Measurements from ENCODE around the gene NTM. TPM values are rescaled to one million over a fixed set of nuclear protein-coding genes. Genes with fewer than 3 reads are reported as not detected.

The NTM gene
- total and polyA plus RNA-seq, 2 donors (not counting 3 experiments of a cell fraction or from before 2014, with no cell fraction given) = 1.00 to 1.1 TPM

DNA sequence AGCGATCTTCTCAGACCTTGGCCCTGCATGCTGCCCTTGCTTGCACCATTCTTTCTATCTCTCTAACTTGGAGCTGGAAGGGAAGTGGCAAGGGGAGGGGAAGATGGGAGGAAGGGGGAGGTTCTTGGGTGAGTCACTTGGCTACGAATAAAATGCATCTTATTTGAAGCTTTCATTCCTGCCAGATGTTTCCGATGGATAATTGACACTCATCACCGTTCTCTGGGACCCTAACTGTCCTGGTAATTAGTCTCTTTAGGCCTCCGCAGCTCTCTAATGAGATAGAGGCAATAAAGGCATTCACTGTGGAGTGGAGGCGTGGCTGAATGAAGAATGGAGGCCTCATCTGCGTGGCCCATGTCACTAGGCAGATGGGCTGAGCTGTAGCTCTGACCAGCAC lies 960.1 kb downstream of the NTM start:
- Histone ChIP-seq H3K9me3 (replicated peaks; ENCODE audit: control insufficient read depth, insufficient read depth, low read length) (peaks cover 5% of the 10 kb centered on the region), H4K20me1 (replicated peaks; ENCODE audit: control insufficient read depth, extremely low read depth, insufficient read depth, low read length) (no peaks in the 10 kb centered on the region), H3K27ac (ENCODE audit: insufficient read depth, low read depth, low read length) (no peak overlapping the region), H3K9me1 (replicated peaks; ENCODE audit: control insufficient read depth, extremely low read depth, insufficient read depth, low read length) (no peaks in the 10 kb centered on the region), H3K4me3 (replicated peaks in 1 of 3; ENCODE audit: insufficient read depth in 1 of 3, low read depth in 1 of 3, low read length in 3 of 3) (no peak overlapping the region), H3K36me3 (ENCODE audit: control insufficient read depth in 2 of 2, extremely low read depth in 1 of 2, insufficient read depth in 2 of 2, low read length in 2 of 2) (no peaks in the 10 kb centered on the region), H3K4me2 (ENCODE audit: insufficient read depth, low read length) (no peak overlapping the region), H3K4me1 (ENCODE audit: control insufficient read depth, extremely low read depth, insufficient read depth, low read length) (no peaks in the 10 kb centered on the region), H3K27me3 (ENCODE audit: control insufficient read depth in 2 of 2, insufficient read depth in 2 of 2, low read length in 2 of 2) (no peaks in the 10 kb centered on the region), H3K9ac (replicated peaks; ENCODE audit: extremely low read depth, insufficient read depth, low read length) (no peak overlapping the region), H2AFZ (ENCODE audit: low read depth, low read length) (no peak overlapping the region), H3K79me2 (ENCODE audit: control insufficient read depth, insufficient read depth, low read length) (no peaks in the 10 kb centered on the region)
- DNase-seq (ENCODE audit: low read depth, low spot score) = no peak
- no peak for FAIRE-seq
- dilution Hi-C loops (cut with MboI; ENCODE audit: extremely low pct_ligation_motif_present, low sequenced_read_pairs) = no loop called here
- no TSS peak for BruUV-seq (replicated peaks)
- ChIA-PET CTCF (no interaction called here), POLR2A (no interaction called here)
- TF ChIP-seq FOS (IDR thresholded peaks at IDR 0.05; ENCODE audit: borderline replicate concordance, insufficient read depth, low read length) = peak; percentile 5
- no peak for TF ChIP-seq POLR2AphosphoS5 (IDR thresholded peaks at IDR 0.05; ENCODE audit: insufficient read depth, low read depth, low read length)
- intact Hi-C loops (cut with micrococcal nuclease) = no loop called here

DNA sequence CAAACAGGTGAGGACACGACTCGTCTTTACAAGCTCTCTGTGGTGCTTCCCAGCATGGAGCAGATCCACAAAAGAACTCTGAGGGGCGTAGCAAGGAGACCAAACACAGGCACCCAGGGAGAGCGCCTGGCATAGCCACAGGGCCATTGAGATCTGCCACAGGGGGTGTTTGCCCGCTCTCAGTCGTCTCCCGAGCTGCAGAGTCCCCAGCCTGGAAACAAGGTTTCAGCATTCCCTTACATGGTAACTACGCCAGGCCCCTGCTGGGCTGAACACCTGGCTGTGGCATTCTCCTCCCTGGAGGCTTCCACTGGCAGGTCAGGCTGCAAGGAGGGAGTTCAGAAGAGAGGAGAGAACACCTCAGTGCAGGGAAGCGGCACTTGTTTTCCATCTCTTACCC lies 962.1 kb downstream of the NTM start:
- BruUV-seq (replicated peaks) = no TSS peak

More for the DNA sequence above, 962.1 kb downstream of the NTM start:
- dilution Hi-C loops (cut with MboI; ENCODE audit: extremely low pct_ligation_motif_present, low sequenced_read_pairs) (no loop called here), intact Hi-C loops (cut with micrococcal nuclease) (no loop called here)
- Histone ChIP-seq H3K4me1 (ENCODE audit: control insufficient read depth, extremely low read depth, insufficient read depth, low read length) (no peaks in the 10 kb centered on the region), H3K36me3 (ENCODE audit: control insufficient read depth in 2 of 2, extremely low read depth in 1 of 2, insufficient read depth in 2 of 2, low read length in 2 of 2) (no peaks in the 10 kb centered on the region), H3K9ac (replicated peaks; ENCODE audit: extremely low read depth, insufficient read depth, low read length) (no peak overlapping the region), H3K4me3 (replicated peaks in 1 of 3; ENCODE audit: insufficient read depth in 1 of 3, low read depth in 1 of 3, low read length in 3 of 3) (no peak overlapping the region), H4K20me1 (replicated peaks; ENCODE audit: control insufficient read depth, extremely low read depth, insufficient read depth, low read length) (no peaks in the 10 kb centered on the region), H3K9me3 (replicated peaks; ENCODE audit: control insufficient read depth, insufficient read depth, low read length) (peaks cover 5% of the 10 kb centered on the region), H3K27me3 (ENCODE audit: control insufficient read depth in 2 of 2, insufficient read depth in 2 of 2, low read length in 2 of 2) (no peaks in the 10 kb centered on the region), H3K4me2 (ENCODE audit: insufficient read depth, low read length) (no peak overlapping the region), H3K9me1 (replicated peaks; ENCODE audit: control insufficient read depth, extremely low read depth, insufficient read depth, low read length) (no peaks in the 10 kb centered on the region), H3K27ac (ENCODE audit: insufficient read depth, low read depth, low read length) (no peak overlapping the region), H3K79me2 (ENCODE audit: control insufficient read depth, insufficient read depth, low read length) (no peaks in the 10 kb centered on the region), H2AFZ (ENCODE audit: low read depth, low read length) (no peak overlapping the region)
- DNase-seq (ENCODE audit: low read depth, low spot score) = no peak
- TF ChIP-seq MYC (IDR thresholded peaks at IDR 0.05; ENCODE audit: low read depth, low read length) (no peak), GATA2 (IDR thresholded peaks at IDR 0.05; ENCODE audit: insufficient read depth, insufficient read length, low read depth, low read length) (no peak), EZH2 (IDR thresholded peaks at IDR 0.05; ENCODE audit: borderline replicate concordance, low read depth, low read length, severe bottlenecking) (no peak), JUN (IDR thresholded peaks at IDR 0.05; ENCODE audit: borderline replicate concordance, insufficient read depth, insufficient read length, low read depth) (no peak), POLR2A (IDR thresholded peaks at IDR 0.05; ENCODE audit: low read depth, low read length) (no peak), FOS (IDR thresholded peaks at IDR 0.05; ENCODE audit: borderline replicate concordance, insufficient read depth, low read length) (no peak), POLR2AphosphoS5 (IDR thresholded peaks at IDR 0.05; ENCODE audit: insufficient read depth, low read depth, low read length) (no peak)
- TF ChIP-seq, protein P1, sequence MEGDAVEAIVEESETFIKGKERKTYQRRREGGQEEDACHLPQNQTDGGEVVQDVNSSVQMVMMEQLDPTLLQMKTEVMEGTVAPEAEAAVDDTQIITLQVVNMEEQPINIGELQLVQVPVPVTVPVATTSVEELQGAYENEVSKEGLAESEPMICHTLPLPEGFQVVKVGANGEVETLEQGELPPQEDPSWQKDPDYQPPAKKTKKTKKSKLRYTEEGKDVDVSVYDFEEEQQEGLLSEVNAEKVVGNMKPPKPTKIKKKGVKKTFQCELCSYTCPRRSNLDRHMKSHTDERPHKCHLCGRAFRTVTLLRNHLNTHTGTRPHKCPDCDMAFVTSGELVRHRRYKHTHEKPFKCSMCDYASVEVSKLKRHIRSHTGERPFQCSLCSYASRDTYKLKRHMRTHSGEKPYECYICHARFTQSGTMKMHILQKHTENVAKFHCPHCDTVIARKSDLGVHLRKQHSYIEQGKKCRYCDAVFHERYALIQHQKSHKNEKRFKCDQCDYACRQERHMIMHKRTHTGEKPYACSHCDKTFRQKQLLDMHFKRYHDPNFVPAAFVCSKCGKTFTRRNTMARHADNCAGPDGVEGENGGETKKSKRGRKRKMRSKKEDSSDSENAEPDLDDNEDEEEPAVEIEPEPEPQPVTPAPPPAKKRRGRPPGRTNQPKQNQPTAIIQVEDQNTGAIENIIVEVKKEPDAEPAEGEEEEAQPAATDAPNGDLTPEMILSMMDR (IDR thresholded peaks at IDR 0.05; ENCODE audit: extremely low read depth in 1 of 2, insufficient read depth in 1 of 2, low read depth in 1 of 2, low read length in 2 of 2) = no peak
- TF ChIP-seq, protein P2, sequence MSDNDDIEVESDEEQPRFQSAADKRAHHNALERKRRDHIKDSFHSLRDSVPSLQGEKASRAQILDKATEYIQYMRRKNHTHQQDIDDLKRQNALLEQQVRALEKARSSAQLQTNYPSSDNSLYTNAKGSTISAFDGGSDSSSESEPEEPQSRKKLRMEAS (IDR thresholded peaks at IDR 0.05; ENCODE audit: insufficient read depth, insufficient read length) = no peak
- ChIA-PET CTCF (no interaction called here), POLR2A (no interaction called here)
- no peak for FAIRE-seq

All from endothelial cell of umbilical vein (primary cell).